ENCODE measurements around the gene CAND1.

Gene CAND1

GRCh38 chr12:67348683-67349082 lies 79.5 kb downstream of the CAND1 start:
- no peak for DNase-seq (ENCODE audit: insufficient read length)
- no peak for TF ChIP-seq POLR2A (IDR thresholded peaks at IDR 0.05; ENCODE audit: low read depth, low read length)
- FAIRE-seq = no peak

DNA sequence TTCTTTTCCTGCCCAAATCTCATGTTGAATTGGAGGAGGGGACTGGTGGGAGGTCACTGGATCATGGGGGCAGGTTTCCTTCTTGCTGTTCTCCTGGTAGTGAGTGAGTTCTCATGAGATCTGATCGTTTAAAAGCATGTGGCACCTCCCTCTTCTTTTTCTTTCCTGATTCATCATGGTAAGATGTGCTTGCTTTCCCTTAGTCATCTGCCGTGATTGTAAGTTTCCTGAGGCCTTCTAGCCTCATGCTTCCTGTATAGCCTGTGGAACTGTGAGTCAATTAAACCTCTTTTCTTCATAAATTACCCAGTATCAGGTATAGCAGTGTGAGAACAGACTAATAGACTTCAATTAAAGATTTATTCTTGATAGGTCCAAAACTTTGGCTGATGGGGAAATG lies 83.5 kb downstream of the CAND1 start:
- DNase-seq (ENCODE audit: insufficient read length) (no peak), FAIRE-seq (no peak)
- TF ChIP-seq POLR2AphosphoS5 (IDR thresholded peaks at IDR 0.05; ENCODE audit: low read depth, low read length) = no peak
- TF ChIP-seq POLR2A (IDR thresholded peaks at IDR 0.05; ENCODE audit: low read depth, low read length) = no peak
- no peak for TF ChIP-seq TAF1 (IDR thresholded peaks at IDR 0.05; ENCODE audit: borderline replicate concordance, low read depth, low read length)

GRCh38 chr12:67354322-67354721 lies 85.2 kb downstream of the CAND1 start:
- TF ChIP-seq POLR2AphosphoS5 (IDR thresholded peaks at IDR 0.05; ENCODE audit: low read depth, low read length) (no peak), TAF1 (IDR thresholded peaks at IDR 0.05; ENCODE audit: borderline replicate concordance, low read depth, low read length) (no peak), POLR2A (IDR thresholded peaks at IDR 0.05; ENCODE audit: low read depth, low read length) (no peak)
- FAIRE-seq = peak; percentile 14

DNA sequence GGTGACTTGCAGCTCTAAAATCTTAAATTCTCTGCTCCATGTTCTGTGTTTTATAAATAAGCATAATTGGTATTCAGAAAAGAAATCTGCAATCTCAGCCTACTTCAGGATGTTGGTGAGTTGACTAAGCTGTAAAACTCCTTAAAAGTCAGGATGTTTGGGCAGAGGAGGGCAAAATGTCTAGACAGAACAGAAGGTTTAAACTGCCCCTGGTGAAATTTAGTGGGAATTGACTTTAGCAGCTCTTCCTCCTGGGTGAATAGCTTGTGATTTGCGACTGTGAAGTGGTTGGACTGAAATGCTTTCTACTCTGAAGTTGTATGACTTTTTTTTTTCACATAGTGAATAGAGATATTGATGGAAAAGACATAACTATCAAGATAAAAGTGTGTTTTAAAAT lies 85.8 kb downstream of the CAND1 start:
- TF ChIP-seq POLR2A (IDR thresholded peaks at IDR 0.05; ENCODE audit: low read depth, low read length) (no peak), POLR2AphosphoS5 (IDR thresholded peaks at IDR 0.05; ENCODE audit: low read depth, low read length) (no peak), TAF1 (IDR thresholded peaks at IDR 0.05; ENCODE audit: borderline replicate concordance, low read depth, low read length) (no peak)
- DNase-seq (ENCODE audit: insufficient read length) (no peak), FAIRE-seq (peak; percentile 61)

More at GRCh38 chr12:67354322-67354721, 85.2 kb downstream of the CAND1 start:
- no peak for DNase-seq (ENCODE audit: insufficient read length)

GRCh38 chr12:67355428-67356379 lies 86.5 kb downstream of the CAND1 start:
- DNase-seq (ENCODE audit: insufficient read length) (no peak), FAIRE-seq (peak; percentile 54)

DNA sequence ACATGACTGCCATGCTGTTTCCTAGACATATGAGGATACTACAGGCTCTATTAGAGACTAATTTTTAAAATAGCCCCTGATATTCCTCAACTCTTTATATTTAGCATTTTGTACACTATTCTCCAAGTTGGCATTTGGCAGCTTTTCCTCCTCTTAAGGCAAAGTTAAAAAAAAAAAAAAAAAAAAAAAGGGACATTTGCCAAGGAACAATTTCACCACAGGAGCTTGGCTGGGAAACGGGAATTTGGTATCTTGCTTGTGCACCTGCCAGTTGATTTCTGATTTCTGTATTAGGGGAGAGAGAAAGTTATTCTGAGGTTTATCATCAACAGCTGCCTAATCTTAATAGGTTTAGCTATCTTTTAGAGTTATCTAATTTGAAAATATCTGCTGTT lies 87.2 kb downstream of the CAND1 start:
- no peak for FAIRE-seq
- no peak for DNase-seq (ENCODE audit: insufficient read length)
- TF ChIP-seq TAF1 (IDR thresholded peaks at IDR 0.05; ENCODE audit: borderline replicate concordance, low read depth, low read length) (no peak), POLR2AphosphoS5 (IDR thresholded peaks at IDR 0.05; ENCODE audit: low read depth, low read length) (no peak), POLR2A (IDR thresholded peaks at IDR 0.05; ENCODE audit: low read depth, low read length) (no peak)

More at GRCh38 chr12:67355428-67356379, 86.5 kb downstream of the CAND1 start:
- TF ChIP-seq POLR2A (IDR thresholded peaks at IDR 0.05; ENCODE audit: low read depth, low read length) (no peak), POLR2AphosphoS5 (IDR thresholded peaks at IDR 0.05; ENCODE audit: low read depth, low read length) (no peak), TAF1 (IDR thresholded peaks at IDR 0.05; ENCODE audit: borderline replicate concordance, low read depth, low read length) (no peak)

- no peak for DNase-seq (ENCODE audit: insufficient read length)
- FAIRE-seq = no peak
- TF ChIP-seq POLR2A (IDR thresholded peaks at IDR 0.05; ENCODE audit: low read depth, low read length) (no peak), POLR2AphosphoS5 (IDR thresholded peaks at IDR 0.05; ENCODE audit: low read depth, low read length) (no peak), TAF1 (IDR thresholded peaks at IDR 0.05; ENCODE audit: borderline replicate concordance, low read depth, low read length) (no peak)
These were observed 88.4 kb downstream of the CAND1 start for GRCh38 chr12:67357376-67358125.

DNA sequence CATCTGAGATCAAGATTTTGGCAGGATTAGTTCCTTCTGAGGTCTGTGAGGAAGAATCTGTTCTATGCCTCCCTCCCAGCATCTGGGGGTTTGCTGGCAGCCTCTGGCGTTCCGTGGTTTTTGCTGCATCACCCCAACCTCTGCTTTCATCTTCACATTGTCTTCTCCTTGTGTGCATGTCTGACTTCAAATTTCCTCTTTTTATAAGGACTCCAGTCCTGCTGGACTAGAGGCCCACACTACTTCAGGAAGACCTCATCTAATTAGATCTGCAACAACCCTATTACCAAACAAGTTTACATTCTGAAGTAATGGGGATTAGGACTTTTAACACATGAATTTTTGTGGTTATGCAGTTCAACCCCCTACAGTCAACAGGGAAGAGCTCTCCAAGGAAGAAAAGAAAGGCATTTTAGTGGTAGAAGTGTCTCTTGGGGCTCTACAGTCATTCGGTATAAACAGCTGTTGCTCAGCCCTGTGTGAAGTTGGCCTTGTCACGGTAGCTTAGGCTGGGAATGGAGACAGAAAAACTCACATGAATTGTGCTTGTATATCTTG lies 89.7 kb downstream of the CAND1 start:
- FAIRE-seq (no peak), DNase-seq (ENCODE audit: insufficient read length) (no peak)
- no peak for TF ChIP-seq POLR2AphosphoS5 (IDR thresholded peaks at IDR 0.05; ENCODE audit: low read depth, low read length)
- TF ChIP-seq TAF1 (IDR thresholded peaks at IDR 0.05; ENCODE audit: borderline replicate concordance, low read depth, low read length) = no peak
- no peak for TF ChIP-seq POLR2A (IDR thresholded peaks at IDR 0.05; ENCODE audit: low read depth, low read length)

- TF ChIP-seq TAF1 (IDR thresholded peaks at IDR 0.05; ENCODE audit: borderline replicate concordance, low read depth, low read length) = no peak
- no peak for TF ChIP-seq POLR2AphosphoS5 (IDR thresholded peaks at IDR 0.05; ENCODE audit: low read depth, low read length)
- TF ChIP-seq POLR2A (IDR thresholded peaks at IDR 0.05; ENCODE audit: low read depth, low read length) = no peak
- DNase-seq (ENCODE audit: insufficient read length) (no peak), FAIRE-seq (no peak)
These were observed 93.4 kb downstream of the CAND1 start for GRCh38 chr12:67362526-67362925.

DNA sequence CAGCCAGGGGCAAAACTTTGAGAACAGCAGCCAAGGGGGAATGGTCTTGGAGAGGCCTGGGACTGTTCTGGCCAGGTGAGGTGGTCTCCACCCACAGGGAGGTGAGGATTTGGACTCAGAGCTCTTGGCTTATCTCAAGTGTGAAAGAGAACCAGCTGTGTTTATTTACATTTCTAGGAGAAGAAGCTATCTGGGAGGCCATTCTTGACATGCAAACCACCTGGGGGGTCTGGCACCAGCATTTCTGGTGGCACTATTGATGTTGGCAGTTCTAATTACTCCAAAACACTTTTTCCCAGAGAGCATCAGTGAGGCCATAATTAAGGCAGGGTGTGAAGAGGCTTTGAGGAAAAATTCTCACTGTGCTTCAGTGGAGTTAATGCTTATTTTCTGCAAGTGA lies 95.1 kb downstream of the CAND1 start:
- TF ChIP-seq POLR2AphosphoS5 (IDR thresholded peaks at IDR 0.05; ENCODE audit: low read depth, low read length) (no peak), TAF1 (IDR thresholded peaks at IDR 0.05; ENCODE audit: borderline replicate concordance, low read depth, low read length) (no peak), POLR2A (IDR thresholded peaks at IDR 0.05; ENCODE audit: low read depth, low read length) (no peak)
- DNase-seq (ENCODE audit: insufficient read length) (no peak), FAIRE-seq (no peak)

GRCh38 chr12:67365131-67365530 lies 96.0 kb downstream of the CAND1 start:
- no peak for DNase-seq (ENCODE audit: insufficient read length)
- no peak for FAIRE-seq
- TF ChIP-seq TAF1 (IDR thresholded peaks at IDR 0.05; ENCODE audit: borderline replicate concordance, low read depth, low read length) = no peak

Measured in GM12892 (cell line).